T-helper 9 cell (primary cell): Measurements from ENCODE around the gene FAM83G.
"Not testable (repeated sequence)": the region's sequence is repeated elsewhere in the genome, so short reads cannot be mapped to it uniquely, and the experiment has no call there.

Experiments
- DNase-seq: peaks from one replicate; pipeline ENCODE4 v3.0.0-alpha.2; 2020
- total RNA-seq, 2 donors: gene quantifications; one replicate each; lab custom pipeline; 2026; lab: John Stamatoyannopoulos, UW

Gene FAM83G, protein sequence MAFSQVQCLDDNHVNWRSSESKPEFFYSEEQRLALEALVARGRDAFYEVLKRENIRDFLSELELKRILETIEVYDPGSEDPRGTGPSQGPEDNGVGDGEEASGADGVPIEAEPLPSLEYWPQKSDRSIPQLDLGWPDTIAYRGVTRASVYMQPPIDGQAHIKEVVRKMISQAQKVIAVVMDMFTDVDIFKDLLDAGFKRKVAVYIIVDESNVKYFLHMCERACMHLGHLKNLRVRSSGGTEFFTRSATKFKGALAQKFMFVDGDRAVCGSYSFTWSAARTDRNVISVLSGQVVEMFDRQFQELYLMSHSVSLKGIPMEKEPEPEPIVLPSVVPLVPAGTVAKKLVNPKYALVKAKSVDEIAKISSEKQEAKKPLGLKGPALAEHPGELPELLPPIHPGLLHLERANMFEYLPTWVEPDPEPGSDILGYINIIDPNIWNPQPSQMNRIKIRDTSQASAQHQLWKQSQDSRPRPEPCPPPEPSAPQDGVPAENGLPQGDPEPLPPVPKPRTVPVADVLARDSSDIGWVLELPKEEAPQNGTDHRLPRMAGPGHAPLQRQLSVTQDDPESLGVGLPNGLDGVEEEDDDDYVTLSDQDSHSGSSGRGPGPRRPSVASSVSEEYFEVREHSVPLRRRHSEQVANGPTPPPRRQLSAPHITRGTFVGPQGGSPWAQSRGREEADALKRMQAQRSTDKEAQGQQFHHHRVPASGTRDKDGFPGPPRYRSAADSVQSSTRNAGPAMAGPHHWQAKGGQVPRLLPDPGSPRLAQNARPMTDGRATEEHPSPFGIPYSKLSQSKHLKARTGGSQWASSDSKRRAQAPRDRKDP
- 24.4 to 121 reads per million in 2 donors for total RNA-seq

DNA sequence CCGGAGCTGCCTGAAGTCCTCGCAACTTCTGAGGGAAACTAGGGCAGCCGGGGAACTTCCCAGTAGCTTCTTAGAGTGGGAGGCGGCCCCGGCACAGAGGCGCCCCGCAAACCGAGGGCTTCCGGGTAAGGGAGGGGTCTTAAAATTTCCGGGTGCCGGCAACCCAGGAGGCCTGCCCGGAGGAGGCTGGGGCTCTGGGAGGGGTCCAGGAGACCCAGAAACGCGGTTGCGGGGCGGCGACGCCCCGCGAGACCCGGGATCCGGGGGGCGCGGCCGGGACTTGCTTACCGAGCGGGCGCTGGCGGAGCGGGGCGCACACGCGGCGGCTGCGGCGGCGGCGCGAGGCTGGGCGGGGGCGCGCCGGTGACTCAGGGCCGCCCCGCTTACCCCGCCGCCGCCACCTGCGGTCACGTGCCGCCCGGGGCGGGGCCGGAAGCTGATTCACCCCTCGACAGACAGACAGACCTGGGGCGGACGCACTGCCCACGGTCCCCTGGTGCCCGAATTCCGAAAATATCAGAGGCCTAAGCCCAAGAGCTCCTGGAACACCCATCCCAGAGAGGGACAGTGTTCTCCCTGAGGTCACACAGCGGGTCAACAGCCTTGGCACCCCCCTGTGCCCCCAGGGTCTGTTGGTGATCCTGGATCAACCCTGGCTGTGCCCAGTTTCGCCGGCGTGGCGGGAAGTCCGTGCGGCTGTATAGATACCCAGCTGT lies at the start of gene FAM83G:
Gene FAM83G (minus strand): TSS at position 344 of the 716 bp plus-strand sequence. CDS start 723 bp downstream, outside the sequence.
- DNase-seq = peak; percentile 84

DNA sequence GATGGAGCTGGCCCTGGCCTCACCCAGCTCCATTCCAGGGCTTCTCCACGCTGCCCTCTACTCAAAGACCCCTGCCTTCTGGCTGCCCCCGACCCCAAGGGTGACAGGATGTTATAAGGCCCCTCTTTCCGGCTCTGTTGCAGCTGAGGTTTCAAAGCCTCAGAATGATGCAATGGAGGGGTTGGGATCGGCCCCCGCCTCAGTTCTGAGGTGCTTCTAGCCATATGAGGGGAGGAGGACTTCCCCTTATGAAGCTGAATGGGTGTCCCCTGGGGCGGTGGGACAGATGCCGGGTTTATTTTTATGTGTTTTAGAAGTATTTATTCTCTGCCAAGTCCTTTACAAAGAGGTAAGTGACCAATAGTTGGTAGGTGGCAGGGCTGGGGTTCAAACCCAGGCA lies 44.3 kb upstream of the FAM83G start:
- DNase-seq = not testable (repeated sequence)

DNA sequence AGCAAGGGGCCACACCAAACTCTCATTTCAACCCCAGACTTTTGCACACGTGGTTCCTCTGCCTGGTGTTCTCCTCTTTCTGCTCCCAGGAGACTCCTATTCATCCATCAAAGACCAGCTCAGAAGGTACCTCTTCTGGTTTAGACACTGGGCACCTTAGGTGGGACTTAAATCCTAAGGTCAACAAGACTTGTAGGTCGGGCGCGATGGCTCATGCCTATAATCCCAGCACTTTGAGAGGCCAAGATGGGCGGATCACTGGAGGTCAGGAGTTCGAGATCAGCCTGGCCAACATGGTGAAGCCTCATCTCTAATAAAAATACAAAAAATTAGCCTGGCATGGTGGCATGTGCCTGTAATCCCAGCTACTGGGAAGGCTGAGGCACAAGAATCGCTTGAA lies 42.9 kb upstream of the FAM83G start:
- not testable (repeated sequence) for DNase-seq

DNA sequence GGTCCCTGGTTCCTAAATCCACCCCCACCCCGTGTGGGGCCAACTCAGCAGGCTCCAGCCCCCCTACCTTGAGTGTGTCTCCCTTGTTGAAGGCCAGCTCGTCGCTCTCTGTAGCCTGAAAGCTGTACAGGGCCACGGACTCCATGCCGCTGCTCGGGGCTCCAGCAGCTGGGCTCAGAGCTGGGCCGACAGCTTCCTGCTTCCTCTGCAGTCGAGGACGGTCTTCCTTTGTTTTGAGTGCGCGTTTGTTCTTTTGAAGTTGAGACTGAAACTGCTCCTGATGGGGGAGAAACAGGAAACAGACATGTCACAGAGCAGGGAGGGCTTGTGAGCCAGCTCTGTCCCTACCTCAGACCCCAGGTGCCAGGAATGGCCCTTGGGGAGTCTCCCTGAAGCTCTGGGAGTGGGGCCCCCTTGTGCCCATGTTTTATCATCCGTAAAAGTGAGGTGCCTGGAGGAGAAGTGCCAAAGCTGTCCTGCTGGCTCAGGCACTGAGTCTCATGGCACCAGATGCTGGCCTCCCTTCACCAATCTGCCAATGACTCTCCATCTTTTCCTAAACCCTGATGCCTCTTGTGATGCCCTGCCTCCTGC lies 42.3 kb upstream of the FAM83G start, which contains the start of gene GRAP:
Gene GRAP (minus strand): TSS at position 176 of the 594 bp plus-strand sequence. CDS start 31 bp downstream, at position 145.
- DNase-seq = not testable (repeated sequence)

DNA sequence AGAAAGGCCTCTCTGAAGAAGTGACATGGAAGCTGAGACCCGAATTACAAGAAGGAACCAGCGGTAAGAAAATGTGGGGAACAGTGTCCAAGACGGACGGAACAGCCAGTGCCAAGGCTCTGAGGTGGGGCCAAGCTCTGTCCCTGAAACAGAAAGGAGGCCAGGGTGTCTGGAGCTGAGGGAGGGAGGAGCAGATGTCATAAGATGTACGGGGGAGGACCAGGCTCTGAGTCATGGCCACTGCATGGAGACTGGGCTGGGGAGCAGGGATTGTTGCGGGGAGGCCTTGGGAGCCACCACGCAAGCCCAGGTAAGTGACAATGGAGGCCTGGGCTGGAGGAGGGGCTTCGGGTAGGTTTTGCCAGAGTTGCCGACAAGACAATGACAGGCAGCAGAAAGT lies 40.1 kb upstream of the FAM83G start:
- DNase-seq = not testable (repeated sequence)

DNA sequence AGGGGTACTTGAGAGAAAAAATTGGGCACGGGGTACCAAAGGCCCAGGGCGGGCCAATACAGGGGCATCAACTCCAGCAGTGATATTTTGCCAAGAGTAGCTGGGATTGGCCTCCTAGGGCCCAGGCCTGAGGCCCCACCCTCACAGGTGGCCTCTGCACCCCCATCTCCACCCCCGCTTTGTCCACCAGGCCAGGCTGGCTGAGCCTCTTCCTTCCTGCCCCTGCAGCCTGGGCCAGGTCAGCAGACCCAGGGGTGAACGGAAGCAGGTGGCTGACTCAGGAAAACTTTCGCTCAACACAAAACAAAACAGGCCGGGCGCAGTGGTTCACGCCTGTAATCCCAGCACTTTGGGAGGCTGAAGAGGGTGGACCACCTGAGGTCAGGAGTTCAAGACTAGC lies 38.5 kb upstream of the FAM83G start:
- DNase-seq = not testable (repeated sequence)

DNA sequence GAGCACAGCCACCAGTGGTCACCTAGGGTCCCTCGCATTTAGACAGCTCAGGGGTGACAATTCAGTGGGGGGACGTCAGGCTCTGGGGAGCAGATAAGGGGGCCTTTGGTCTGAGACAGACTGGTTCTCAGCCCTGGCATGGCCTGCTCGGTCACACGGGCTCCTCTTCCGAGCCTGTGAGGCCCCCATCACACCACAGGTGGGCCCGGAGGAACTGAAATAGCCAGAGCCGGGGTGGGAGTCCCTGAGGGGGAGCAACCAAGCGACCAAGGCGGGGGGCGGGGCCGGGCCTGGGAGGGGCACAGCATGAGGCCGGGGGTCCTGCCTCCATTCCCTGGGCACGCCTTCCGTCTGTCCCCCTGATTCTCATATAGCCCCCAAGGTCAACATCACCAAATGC lies 37.8 kb upstream of the FAM83G start:
- not testable (repeated sequence) for DNase-seq

DNA sequence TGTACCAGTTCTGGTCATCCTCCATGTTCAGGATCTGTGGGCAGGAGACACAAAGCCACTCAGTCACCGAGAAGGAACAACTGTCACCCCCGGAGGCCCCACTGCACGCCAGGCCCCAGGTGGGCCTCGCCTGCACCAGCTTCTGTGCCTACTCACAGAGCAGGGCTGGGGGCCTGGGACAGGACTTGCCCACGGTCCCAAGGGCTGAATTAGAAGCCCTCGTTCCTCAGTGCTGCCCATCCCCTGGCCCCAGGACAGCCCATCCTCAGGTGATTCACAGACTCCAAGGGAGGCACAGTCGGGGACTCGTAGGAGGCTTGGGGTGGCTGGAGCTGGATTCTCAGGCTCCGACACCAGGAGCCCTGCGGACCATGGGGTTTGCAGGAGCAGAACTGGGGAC lies 37.3 kb upstream of the FAM83G start:
- not testable (repeated sequence) for DNase-seq

DNA sequence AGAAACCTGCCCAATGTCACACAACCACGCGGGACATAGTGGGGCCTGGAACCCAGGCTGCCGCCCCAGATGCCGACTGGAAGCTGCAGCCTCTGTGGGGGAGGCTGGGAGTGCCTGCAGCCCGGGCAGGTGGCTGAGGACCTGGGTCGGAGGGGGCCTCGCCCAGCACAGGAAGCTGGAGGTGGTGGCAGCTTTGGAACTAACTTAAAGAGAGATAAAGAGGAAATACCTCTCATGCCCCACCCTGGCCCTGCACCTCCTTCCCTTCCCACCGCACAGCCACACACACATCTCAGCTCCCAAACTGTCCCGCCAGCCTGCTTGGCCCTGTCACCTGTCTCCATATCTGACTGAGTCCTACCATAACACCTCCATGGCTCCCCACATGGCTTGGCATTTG lies 35.8 kb upstream of the FAM83G start:
- not testable (repeated sequence) for DNase-seq

DNA sequence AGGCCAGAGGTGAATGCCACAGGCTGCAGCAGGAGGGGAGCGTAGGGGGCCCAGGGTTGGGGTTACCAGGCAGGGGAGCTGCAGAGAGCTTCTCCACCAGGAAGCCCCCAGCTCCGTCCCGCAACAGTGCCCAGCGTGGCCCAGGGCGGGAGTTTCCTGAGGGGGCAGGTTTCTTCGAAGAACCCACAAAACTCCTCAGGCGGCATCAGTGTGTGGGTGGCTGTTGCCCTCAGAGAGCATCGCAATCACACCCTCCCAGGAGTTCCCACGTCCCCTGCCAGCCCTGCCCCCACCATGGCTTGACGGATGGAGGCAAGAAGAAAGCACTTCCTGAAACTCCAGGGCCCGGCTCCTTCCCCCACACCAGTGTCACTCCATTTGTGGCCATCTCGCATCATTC lies 34.2 kb upstream of the FAM83G start:
- DNase-seq = not testable (repeated sequence)

DNA sequence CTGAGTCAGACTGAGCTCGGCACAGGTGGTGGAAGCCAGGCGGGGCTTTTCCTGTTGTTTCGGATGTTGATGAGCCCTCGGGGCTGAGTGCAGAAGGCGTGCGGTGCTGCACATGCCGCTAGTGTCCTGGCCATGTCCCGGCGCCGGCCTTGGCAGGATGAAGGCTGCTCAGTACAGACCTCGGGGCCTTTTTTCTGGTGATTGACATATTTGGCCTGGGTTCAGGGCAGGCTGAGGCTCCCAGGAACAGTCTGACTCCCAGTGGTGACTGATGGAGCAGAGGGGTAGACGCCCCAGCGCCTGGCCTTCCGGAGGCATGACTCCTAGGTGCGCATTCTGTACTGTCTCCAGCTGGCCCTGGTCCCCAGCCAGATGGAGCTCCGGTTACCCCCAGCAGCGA lies 33.4 kb upstream of the FAM83G start:
- not testable (repeated sequence) for DNase-seq

DNA sequence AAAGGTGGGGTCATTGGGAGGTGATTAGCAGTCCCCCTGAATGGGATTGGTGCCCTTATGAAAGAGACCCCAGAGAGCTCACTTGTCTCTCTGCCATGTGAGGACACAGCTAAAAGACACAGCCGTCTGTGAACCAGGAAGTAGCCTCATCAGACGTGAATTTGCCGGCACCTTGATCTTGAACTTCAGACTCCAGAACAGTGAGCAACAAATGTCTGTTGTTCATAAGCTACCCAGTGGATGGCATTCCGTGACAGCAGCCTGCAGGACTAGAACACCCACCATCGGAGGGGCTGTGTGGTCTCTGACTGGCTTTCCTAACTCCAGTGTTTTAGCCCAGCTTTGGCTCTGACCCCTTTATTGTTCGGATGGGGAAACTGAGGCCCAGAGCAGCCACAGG lies 33.0 kb upstream of the FAM83G start:
- DNase-seq = not testable (repeated sequence)

DNA sequence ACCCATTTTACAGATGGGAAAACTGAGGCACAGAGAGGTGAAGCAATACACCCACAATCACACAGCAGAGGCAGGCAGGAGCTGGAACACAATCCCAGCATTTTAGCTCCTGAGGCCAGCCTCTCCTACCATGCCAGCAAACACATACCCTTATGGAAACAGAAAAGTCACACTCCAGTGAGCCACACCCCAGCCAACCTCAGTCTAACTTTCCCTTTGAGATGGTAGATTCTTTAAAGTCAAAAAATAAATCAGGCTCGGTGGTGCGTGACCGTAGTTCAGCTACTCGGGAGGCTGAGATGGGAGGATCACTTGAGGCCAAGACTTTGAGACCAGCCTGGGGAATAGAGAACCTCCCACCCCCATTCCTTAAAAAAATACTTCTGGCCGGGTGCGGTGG lies 31.6 kb upstream of the FAM83G start:
- not testable (repeated sequence) for DNase-seq

DNA sequence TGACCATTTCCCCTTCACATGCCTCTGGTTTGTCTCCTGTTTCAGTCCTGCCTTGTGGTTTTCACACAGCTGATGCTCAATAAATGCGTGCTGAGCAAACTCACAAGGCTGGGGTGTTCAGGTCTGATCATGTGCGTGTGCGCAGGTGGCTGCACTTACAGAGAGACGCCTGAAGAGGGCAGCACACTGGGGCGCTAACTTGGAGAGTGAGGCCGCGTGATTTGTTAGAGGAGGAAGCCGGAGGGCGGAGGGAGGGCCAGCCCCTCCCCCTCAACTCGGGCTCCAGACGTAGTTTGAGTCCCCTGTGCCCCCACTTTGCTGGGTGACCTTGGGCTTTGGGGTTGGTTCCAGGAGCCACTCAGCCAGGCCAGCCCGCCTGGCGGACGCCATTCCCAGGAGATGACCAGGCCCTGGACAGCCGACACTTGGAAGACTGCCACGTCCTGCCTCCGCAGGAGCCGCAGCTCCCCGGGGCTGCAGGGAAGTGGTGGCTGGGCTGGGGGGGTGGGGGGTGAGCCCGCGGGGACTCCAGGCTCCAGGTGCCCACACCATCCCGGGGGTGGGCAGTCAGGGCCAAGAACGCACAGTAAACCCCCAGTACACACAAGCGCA lies 27.9 kb upstream of the FAM83G start:
- not testable (repeated sequence) for DNase-seq

DNA sequence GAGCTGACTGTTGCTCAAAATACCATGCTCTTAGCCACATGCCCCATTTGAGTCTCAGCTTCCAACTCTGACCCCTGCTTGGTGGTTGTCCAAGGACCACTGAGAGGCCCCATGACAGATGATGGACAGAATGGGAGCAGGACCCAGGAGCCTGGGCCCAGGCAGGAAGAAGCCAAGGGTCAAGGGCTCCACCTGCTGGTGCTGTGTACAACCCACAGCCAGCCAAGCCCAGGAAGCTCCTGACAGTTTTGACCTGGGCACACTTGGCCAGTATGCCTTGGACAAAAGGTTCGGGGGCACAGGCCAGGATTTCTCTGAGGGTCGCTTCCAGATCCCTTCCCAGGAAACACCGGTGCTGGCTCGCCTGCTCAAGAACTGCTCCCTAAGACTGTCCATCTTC lies 27.2 kb upstream of the FAM83G start:
- peak; percentile 24 for DNase-seq

DNA sequence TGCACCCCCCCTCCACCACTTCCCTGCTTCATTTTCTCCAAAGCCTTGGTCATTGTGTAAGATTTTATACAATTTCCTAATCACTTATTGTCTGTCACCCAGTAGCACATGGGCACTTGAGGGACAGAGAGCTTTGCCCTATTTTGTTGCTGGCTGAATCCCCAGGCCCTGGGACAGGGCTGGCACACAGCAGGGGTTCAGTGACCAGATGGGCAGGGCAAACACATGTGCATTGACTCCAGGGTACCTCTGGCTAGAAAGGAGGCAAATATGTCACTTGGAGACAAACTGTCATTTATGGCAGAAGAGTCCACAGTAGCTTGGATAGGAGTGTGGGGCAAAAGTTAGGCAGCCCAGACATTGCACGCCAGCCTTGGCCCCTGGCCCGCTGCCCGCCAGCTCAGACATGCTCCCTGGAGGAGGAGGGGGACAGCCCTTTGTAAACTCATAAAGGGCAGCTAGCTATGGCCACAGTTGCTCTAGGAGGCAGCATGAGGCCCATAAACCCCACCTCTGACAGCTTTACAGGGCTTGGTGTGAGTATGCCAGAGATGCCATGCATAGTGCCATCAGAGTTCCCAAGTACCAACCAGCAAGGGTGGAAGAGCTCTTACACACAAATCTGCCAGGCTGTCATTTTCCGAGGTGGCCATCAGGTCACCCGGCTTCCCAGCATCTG lies 26.3 kb upstream of the FAM83G start:
- not testable (repeated sequence) for DNase-seq

DNA sequence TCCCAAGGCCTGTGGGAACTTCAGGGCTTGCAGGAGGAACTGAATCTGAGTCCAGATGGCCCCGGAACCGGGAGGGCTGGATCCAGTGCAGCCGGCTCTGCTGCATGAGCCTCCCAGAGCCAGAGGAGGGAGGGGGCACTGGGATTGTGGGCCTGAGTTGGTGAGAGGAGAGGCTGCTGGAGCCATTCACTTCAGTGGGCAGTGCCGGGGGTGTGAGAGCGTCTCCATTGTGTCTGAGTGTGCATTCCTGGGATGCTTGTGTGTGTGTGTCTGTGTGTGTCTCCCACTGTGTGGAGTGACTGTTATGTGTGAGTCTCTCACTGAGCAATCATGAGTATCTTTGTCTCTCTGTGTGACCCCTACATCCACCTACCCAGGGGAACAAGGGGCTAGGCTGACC lies 25.2 kb upstream of the FAM83G start:
- DNase-seq = not testable (repeated sequence)

DNA sequence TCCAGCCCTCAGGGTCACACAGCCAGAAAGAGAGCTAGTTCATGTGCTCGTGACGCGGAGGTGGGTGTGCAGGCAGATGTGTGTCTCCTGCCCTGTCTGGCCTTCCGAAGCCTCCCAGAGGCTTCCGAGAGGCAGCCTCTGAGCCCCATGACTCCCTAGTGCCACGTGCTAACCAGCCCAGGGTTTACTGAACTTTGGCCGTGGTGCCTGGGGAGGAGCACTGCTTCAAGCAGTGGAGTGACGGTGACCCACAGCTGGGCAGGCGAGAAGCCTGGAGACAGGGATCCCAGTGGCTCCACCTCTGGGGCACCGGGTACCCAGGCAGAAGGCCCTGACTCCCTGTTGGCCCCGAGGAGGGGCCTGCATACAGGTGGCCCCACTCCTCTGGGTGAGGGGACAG lies 24.1 kb upstream of the FAM83G start:
- not testable (repeated sequence) for DNase-seq

DNA sequence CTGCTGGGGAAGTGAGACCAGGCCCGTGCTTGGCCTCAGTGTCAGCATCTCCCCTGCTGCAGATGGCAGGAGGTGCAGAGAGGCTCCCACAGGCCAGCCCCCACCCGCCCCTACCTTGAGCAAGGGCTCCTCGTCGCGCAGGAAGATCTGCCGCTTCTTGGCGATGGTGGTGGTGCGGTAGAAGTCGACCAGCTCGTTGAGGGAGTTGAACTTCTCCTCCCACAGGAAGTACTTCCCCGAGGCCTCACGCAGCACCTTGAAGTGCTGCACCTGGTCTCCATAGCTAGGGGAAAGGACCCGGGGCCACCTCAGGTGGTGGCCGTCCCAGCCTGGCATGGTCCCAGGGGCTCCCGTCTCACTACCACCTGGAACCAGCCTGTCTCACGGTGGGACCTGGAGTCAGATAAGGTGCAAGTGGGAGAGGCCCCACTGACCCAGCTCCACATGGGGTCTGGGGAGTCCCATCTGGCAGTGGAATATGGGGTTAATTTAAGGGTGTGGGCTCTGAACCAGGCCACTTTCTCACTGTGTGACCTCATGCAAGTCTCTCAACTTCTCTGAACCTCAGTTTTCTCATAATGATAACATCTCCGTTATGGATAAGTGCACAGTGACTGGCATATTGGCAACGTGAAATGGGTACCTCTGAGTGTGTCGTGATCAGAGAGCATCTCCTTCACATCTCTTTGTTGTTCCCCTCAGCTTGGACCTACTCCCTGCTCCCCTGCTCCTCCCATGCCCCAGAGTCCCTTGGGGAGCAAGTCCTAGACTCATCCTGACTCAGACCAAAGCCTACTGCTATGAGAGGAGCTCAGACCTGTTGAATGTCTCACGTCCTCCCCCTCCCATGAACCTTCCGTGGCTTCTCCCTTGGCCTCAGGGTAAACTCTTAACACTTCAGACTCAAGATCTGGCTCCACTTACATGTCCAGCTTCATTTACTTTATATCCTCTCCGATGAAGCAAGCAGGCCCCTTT lies 19.8 kb upstream of the FAM83G start:
- DNase-seq = no peak
